HG02852 (cell line): ENCODE measurements around the gene TCHH.
"Not testable (repeated sequence)": the region's sequence is repeated elsewhere in the genome, so short reads cannot be mapped to it uniquely, and the experiment has no call there.

Experiments used
- ATAC-seq: cut with Tn5 transposase; IDR thresholded peaks from one replicate; pipeline ENCODE4 v1.9.1; 2021; ENCODE audit warnings: mild to moderate bottlenecking, moderate library complexity; ENCODE audit not compliant: unreplicated experiment

Gene TCHH

GRCh38 chr1:152115344-152115743, at the start of gene TCHH:
Gene TCHH (minus strand): TSS chr1:152115444. CDS start chr1:152114080, 1,364 bp downstream.
- ATAC-seq: no peak

DNA sequence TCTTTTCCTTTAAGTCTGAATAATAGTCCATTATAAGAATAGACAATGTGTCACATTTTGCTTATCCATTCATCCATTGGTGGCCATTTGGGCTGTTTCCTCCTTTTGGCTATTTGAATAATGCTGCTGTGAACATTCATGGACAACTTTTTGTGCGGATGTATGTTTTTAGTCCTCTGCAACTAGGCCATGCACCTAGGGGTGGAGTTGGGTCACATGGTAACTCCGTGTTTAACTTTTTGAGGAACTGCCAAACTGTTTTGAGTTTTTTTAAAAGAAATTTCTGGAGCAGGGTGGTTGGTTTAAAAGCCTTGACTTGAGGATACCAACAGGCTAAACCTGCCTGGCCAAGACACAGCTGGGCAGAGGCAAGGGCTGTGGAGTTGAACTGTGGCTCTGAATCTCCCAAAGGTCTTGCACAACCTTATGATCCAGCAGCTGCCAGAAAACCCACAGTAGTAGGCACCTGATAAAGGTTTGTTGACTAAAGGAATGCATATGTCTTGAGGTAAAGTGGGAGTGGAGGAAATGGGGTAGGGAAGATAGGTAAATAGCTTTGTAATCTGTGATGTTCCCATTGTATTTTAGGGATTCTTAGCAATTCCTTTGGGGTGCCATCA, 49.4 kb upstream of the TCHH start:
- no peak for ATAC-seq

DNA sequence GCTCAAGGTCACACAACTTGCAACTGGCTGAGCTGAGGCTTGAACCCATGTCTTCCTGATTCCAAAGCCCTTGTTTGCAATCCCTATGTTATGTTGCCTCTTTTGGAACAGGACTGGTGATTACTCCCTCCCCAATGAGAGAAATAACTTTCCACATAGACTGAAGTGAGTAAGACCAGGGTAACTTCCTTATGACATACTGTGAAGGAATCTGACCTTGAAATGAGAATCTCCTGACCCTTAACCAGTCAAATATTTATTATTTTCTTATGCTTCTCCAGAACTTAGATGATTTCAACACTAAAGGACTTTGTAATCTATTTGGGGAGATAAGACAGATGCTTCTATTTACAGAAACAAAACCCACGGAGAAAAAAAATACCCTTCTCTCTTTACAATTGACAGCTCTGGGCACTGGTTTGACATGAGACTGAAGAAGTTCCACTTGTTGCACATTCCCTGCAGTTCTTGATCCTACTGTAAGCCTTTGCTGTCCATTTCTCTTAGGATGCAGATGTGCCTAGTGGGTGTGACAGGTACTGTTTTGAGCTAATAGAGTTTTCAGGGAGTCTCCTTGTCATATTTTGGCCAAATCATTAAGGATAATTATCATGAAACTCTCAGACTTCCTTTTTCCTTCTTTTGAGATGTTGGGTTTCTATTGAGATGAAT, 47.7 kb upstream of the TCHH start:
- no peak for ATAC-seq

DNA sequence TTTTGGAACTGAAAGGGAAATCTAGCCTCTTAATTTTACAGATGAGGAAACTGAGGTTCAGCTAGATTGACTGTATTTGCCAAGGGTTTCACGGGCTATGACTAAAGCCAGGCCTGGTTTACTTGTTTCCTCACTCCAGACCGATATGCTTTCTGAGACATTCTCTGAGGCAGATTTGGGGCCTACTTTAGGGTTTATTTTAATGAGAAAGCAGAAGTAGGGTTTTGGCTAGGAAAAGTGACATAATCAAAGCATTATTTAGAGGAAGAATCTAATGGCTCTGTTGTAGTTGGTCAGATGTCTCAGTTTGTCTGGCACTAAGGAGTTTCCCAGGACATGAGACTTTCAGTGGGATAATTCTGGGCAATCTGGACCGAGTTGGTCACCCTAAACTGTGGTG, 45.3 kb upstream of the TCHH start:
- ATAC-seq: no peak

GRCh38 chr1:152159144-152159543, 43.9 kb upstream of the TCHH start, which contains the start of gene RPTN:
Gene RPTN (minus strand): TSS chr1:152159228. CDS start chr1:152157889, 1,339 bp downstream.
- ATAC-seq: no peak

GRCh38 chr1:152153996-152154395, 38.8 kb upstream of the TCHH start:
- no peak for ATAC-seq

DNA sequence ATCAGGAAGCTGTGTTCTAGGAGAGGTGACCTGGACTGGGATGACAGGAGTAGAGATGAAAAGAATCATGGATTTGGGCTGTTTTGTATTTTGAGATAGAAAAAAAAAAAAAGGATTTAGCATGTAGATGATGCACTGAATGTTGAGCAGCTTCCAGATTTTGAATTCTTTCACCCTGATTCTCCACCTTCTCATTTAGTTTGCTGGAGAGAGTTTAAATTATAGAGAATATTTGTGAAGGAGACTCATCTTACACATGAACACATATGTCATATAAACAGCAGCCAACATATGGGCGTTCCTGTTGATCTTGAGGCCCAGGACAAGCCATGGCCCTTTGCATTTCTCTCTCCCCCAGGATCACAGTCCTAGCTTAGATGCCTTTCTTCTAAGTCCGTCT, 36.4 kb upstream of the TCHH start:
- ATAC-seq: no peak

- ATAC-seq: no peak
Measured at GRCh38 chr1:152148981-152149380, 33.7 kb upstream of the TCHH start.

GRCh38 chr1:152148051-152148450, 32.8 kb upstream of the TCHH start:
- ATAC-seq: no peak

DNA sequence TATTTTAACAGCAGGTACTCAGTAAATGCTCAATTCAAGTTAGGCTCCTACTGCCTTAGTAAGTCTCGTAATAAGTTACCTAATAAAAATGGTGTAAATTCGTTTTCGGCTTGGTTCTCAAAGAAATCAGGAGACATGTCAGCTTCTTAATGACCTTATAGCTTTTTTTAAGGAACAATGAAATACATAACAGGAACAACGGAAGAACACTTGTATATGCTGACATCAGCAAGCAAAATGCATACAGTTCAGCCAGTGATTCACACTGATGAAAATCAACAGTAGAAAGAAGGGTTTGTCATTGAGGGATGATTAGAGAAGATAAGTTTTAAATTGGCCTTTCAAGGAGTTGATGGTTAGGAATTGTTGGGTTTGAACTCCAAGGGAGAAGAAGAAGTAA, 30.5 kb upstream of the TCHH start:
- ATAC-seq: no peak

DNA sequence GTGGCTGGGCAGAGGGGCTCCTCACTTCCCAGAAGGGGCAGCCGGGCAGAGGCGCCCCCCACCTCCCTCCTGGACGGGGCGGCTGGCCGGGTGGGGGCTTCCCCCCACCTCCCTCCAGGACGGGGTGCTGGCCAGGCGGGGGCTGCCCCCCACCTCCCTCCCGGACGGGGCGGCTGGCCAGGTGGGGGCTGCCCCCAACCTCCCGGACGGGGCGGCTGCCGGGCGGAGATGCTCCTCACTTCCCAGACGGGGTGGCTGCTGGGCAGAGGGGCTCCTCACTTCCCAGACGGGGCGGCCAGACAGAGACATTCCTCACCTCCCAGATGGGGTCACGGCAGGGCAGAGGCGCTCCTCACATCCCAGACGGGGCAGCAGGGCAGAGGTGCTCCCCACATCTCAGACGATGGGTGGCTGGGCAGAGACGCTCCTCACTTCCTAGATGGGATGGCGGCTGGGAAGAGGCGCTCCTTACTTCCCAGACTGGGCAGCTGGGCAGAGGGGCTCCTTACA, 29.5 kb upstream of the TCHH start:
- ATAC-seq: not testable (repeated sequence)

GRCh38 chr1:152143150-152143887, 28.1 kb upstream of the TCHH start:
- peak; percentile 60 for ATAC-seq

- ATAC-seq: no peak
Measured at GRCh38 chr1:152141971-152142584, 26.8 kb upstream of the TCHH start.

DNA sequence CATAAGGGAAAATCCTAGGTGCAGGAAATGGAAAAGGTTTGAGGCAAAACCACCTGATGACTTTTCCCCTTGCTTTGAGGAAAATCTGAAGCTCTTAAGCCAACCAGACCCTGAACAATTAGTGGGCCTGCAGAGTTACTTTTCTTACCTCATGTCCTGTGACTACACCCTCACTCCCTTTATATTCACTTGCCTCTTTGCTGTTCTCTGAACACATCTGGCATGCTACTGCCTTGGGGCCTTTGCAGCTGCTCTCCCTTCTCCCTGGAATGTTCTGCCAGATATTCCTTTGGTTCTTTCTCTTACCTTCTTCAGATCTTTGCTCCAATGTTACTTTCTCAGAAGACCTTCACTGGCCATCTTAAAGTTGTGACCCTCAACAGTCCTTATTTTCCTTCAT, 22.0 kb upstream of the TCHH start:
- ATAC-seq: no peak

GRCh38 chr1:152130186-152130585, 14.9 kb upstream of the TCHH start:
- ATAC-seq: no peak

- no peak for ATAC-seq
Measured at GRCh38 chr1:152127673-152128072, 12.4 kb upstream of the TCHH start.

DNA sequence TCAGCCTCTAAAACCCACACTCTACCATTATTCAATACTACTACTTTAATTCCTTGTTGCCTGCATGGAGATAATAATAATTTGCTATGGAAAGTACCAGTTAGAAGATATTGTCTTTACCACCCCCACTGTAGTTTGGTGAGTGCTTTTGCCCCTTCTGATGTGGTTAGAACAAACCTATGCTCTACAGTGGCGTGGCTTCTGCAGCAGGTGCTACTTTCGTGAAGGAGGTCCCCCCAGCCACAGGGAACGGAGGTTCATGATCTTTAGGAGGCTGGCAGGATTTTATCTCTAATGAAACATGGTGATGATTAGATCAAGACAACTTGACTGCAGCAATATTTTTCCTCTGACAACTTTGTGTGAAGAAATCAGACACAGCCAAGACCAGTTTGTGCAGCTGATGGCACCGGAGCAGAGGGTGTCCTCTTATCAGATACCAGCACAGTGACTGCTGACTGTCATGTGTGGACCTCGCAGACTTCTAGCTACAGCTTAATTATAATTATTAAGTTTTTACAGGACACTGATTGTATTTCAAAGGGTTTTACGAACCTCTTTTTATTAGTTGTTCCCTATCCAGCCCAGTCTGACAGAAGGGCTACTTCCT, 10.7 kb upstream of the TCHH start:
- ATAC-seq: no peak

GRCh38 chr1:152118915-152119314, 3.7 kb upstream of the TCHH start:
- no peak for ATAC-seq

GRCh38 chr1:152112885-152113432, 2.3 kb downstream of the TCHH start:
- ATAC-seq: no peak

- ATAC-seq: no peak
Measured at GRCh38 chr1:152112101-152112884, 3.0 kb downstream of the TCHH start.
